T-helper 1 cell treated with Interleukin-12 subunit alpha and Interleukin-12 subunit beta and Interleukin-4 antibody, amounts not matched to agents 30 ng/mL and 1 ng/mL, for 36 hours (primary cell): ENCODE results near the gene GOLGA8B. TPM values are rescaled to one million over a fixed set of nuclear protein-coding genes. Genes with fewer than 3 reads are reported as not detected.
"Not testable (repeated sequence)": the region's sequence is repeated elsewhere in the genome, so short reads cannot be mapped to it uniquely, and the experiment has no call there.

Experiments
- intact Hi-C: fragments of 100-400 bp; cut with micrococcal nuclease; formaldehyde crosslinking; loops from one replicate; pipeline ENCODE4 v1.15.1; 2024
- total RNA-seq: library from RNA; stranded (reverse); gene quantifications from 2 replicates; pipeline ENCODE4 v1.2.3, GENCODE V29; 2022

GOLGA8B gene
- total RNA-seq, 1 donor from 2014 or later: 296 TPM

DNA sequence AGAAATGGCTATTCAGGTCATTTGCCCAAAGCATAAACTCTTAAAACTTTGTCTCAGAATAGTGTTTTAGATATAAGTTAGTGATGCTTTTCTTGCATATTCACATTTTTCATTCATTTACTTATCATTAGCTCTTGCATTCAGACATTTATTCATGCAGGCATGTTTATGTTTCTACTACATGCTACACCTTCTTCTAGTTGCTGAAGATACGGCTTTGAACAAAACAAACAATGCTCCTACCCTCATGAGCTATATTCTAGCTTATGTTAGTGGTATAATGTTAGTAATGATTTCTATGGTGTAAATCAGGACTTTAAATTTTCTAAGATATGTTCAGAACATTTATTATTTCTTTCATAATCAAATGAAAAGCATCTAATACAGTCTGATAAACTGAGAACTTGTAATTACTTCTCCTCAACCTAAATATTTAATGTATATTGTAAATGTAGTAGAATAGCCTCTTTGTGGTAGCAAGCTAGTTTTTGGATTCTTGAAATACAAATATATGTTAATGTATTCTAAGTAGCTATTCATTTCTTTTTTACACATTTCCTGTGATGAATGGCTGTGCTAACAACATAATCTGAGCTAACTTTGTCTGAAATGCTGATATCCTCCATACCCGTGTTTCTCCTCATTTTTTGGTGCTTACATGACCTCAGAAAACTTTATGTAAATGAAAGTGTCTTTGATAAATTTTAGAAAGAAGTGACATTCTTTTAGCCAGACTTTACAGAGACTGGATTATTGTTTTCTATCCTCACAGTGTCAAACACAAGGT lies 15.5 kb upstream of the GOLGA8B start:
- intact Hi-C loops: no loop called here

DNA sequence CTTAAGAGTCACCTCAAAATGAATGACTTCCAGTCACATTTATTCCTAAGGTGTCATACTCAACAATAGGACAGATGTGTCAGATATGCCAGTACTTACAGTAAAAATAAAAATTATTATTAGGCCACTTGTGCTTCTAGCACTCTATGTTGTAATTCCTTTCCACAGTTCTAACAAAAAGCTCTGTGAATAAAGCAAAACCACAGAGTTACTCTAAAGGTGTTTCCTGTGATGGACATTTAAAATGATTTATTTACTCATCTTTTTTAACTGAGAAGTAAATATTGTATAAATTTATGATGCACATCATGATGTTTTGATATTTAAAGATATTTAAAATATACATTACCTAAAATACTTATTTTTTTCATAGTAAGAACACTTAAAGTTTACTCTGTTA lies 13.9 kb upstream of the GOLGA8B start:
- intact Hi-C loops: no loop called here

DNA sequence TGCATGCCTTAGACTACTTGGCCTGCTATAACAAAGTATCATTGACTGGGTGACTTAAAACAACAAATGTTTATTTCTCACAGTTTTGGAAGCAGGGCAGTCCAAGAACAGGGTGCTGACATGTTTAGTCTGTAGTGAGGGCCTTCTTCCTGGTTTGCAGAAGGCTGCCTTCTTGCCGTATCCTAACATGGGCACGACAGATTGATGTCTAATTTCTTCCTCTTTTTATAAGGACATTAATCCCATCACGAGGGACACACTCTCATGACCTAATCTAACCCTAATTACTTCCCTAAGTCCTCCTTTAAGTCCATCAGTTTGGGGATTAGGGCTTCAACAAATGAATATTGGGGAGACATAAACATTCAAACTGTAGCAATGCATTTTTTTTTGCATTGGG lies 10.9 kb upstream of the GOLGA8B start:
- intact Hi-C loops: no loop called here

DNA sequence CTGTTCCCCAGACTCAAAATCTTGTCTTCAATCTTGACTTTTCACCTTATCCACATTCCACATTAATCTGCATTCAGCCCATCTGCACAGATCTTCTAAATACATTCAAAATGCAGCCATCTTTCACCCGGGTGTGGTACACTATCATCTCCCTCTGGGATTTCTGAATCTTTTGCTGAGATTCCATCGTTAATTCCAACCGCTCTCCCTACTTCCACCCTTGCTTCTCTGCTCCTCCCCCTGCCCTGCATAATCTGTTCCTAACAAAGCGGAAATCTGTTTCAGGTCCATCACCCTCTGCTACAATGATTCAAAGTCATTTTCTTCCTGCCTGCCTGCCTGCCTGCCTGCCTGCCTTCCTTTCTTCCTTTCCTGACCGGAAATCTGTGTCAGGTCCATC lies 7.9 kb upstream of the GOLGA8B start:
- intact Hi-C loops: no loop called here

DNA sequence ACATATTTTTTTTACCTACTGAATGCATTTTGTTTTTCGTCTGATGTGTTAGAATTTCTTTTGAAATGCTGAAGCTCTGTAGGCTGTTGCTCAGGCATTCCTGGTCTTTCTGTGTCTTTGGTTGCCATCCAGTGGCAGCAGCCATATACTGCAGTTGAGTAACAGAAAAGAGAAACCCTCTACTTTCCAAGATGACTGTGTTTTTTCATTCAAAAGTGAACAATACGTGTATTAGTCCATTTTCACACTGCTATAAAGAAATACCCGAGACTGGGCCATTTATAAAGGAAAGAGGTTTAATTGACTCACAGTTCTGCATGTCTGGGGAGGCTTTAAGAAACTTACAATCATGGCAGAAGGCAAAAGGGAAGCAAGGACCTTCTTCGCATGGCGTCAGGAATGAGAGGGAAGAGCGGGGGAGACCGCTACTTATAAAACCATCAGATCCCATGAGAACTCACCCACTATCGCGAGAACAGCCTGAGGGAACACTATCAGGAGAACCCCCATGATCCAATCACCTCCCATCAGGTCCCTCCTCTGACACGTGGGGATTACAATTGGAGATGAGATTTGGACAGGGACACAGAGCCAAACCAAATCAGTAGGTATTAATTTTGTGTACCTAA lies 4.7 kb upstream of the GOLGA8B start:
- intact Hi-C loops: loop anchor here (1.0 to 5.0 kb wide), 9 partner anchors 71 to 549 kb away; partner anchors contain the start of genes AVEN, KATNBL1 and LPCAT4

DNA sequence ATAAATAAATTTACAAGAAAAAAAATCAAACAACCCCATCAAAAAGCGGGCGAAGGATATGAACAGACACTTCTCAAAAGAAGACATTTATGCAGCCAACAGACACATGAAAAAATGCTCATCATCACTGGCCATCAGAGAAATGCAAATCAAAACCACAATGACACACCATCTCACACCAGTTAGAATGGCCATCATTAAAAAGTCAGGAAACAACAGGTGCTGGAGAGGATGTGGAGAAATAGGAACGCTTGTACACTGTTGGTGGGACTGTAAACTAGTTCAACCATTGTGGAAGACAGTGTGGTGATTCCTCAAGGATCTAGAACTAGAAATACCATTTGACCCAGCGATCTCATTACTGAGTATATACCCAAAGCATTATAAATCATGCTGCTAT lies 2.5 kb upstream of the GOLGA8B start:
- intact Hi-C loops: loop anchor here (5.0 kb wide), 1 partner anchor 79 kb away; no protein-coding TSS in a partner anchor

DNA sequence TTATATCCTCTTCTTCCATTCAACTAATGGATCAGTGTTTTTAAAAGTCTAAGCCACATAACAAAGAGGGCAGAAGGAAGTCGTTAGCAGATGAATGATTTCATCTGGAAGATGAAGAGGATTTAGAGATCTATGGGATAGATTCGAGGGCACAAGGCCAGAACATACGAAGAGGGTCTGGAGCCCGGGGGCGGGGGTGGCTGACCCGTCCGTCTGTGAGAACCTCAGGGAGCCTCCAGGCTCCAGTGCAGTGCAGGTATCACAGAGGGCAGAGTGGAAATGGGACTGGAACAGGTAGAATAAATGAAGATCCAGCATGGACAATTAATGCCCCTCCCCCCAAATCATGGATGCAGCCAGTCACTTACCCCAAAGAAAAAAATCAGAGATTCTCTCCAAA lies 1.5 kb upstream of the GOLGA8B start:
- intact Hi-C loops: loop anchor here (5.0 kb wide), 3 partner anchors 78 to 1383 kb away; partner anchors contain the start of gene ZNF770

DNA sequence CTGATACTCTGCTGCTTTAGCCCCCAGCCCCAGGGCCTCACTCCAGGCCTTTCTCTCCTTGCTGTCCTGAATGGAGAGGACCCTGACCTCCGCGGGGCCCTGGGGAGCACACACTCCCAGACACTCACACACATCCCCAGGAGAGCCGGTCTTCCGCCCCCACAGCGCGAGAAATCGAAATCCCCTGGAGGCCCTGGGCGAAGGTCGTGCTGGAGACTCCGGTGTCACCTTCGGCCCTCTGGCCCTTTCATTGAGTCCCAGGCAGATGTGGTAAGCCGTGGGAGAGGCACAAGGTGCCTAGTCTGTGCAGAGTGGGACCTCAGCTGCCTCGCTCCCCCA lies 848 bp upstream of the GOLGA8B start:
- intact Hi-C loops: loop anchor here (5.0 kb wide), 2 partner anchors 403 to 1382 kb away; partner anchors contain the start of gene ZNF770

DNA sequence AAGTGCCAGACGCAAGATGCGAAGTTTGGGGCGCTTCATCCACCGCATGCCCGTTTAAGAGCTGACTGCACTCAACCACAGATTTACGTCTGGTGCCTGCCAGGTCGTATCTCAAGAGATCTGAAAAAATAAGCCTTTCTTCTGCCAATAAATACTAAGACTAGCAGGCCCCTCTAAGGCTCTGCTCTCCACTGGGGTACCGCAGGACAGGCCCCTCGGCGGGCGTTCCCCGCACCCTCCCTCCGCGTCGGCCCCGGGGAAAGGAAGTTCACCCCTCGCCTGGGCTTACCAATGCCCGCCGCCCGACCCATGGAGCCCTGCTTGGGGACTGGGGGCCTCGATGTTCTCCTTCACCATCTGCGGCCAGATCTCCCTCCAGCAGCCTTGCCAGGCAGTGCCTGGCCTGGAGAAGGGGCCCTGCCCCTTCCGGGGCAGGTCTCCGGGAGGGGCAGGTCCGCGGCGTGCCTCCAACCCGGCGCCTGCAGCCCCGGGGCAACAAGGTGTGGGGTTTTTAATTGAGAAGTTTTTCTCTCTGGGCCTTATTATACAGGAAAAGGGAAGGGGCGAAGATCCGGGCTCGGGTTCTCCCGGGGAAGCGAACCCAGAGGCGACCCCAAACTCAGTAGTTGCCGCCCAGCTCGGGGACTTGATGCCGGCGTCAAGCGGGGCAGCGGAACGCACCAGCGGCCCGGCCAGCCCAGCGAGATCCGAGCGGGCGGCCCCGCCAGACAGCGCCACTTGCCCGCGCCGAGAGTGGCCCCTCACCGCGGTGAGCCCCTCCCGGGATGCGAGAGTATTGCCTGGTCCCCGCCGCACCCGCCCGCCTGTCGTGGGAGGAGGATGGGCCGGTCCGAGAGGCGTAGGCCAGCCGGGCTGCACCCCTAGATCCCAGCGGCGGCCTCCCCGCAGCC lies 735 bp downstream of the GOLGA8B start:
- intact Hi-C loops: loop anchor here (1.0 to 5.0 kb wide), 8 partner anchors 145 to 1380 kb away; partner anchors contain the start of genes GOLGA8A, PGBD4 and ZNF770

DNA sequence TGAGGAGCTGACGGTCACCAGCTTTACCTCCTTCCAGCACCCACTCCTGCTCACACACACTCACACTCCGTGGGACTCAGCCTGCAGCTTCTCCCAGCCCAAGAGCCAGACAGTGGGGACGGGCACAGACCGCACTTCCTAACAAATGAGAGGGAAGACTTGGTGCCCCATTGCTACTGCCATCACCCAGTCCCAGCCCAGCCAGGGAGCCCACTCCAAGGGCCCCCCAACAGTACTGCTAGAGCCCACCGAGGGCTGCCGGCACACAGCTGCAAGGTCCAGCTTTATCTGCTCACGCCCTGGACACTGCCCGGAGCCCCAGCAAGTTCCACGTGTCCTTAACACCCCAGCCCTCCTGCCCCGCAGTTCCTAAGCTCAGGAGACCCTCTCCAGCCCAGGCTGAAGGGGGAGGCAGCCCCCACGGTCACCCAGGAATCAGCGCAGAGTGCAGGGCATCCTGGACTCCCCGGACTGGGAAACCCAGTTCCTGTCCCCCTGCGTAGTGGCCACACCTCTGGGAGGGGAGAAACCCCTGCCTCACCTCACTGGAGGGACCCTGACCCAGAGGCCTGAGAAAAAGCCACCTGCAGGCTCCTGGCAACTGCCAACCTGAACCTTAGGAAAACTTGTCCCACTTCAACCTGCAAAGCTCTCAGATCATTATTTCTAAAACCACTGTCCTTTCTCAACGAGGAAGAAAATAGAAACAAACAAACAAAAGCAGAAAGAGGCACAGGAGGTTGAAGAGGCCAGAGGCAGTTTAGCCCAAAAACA lies 1.6 kb downstream of the GOLGA8B start:
- intact Hi-C loops: loop anchor here (5.0 kb wide), 2 partner anchors 405 to 1380 kb away; partner anchors contain the start of gene ZNF770

DNA sequence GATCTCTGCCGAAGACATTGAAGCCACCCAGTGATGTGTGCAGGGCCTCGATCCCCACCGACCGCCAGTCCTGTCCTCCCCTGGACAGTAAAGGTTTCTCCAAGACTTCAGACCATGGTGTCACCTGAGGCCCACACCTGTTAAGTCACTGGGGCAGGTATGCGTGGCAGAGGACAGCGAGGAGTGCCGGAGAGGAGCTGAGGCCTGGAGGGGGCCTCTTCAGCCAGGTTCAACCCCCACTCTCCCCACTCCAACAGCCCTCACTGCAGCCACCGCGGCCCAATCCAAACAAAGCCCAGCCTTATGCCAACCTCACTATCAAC lies 2.4 kb downstream of the GOLGA8B start:
- intact Hi-C loops: loop anchor here (5.0 kb wide), 2 partner anchors 406 to 1379 kb away; partner anchors contain the start of gene ZNF770

DNA sequence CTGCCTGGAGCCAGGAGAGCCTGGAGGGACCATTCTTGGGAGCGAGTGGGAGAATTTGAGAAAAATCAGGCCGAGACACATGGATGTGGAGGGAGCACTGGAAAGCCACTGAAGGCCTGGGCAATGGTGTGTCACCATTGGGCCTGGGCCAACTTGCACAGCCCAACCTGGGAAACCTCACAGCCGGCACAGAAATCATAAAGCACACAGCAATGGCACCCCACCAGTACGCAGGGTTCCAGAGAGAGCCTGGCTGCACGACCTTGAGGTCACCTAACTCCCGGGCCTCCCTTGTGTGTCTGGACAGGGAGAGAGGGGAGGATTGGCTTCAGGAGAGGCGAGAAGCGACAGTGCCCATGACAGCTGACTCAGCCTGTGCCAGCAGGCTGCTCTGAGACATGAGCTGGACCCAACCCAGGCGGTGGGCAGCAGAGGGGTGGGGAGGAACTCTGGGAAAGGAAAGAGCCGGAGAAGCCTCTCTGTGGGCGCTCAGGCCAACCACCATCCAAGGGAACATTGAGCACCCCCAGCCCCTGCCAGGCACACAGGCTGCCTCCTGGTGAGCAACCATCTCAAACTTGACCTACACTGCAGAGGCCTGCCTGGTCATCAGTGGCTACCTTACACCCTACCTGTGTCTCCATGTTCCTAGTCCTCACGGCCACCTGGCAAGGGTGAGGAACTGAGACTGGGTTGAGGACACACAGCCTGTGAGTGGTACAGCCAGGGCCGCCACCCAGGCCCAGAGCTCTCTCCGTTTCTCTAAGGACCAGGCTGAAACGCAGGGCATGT lies 3.0 kb downstream of the GOLGA8B start:
- intact Hi-C loops: loop anchor here (5.0 kb wide), 2 partner anchors 407 to 1378 kb away; partner anchors contain the start of gene ZNF770

DNA sequence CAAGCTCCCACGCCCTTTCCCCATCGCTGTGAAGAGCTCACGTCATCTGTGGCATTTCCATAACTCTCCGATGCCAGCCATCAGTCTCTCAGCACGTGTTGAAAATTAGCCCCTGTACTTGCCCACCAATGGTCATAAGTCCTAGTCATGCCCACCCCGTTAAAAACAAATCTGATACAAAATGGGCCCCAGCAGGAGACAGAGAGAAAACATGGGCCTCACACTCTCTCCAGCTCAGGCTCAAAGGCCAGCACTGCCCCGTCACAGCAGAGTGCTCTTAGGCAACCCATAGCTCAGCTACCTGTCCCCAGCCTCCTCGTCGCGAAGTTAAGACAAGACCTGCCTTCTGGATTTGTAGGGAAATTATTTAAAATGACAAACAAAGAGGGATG lies 5.2 kb downstream of the GOLGA8B start:
- intact Hi-C loops: no loop called here

DNA sequence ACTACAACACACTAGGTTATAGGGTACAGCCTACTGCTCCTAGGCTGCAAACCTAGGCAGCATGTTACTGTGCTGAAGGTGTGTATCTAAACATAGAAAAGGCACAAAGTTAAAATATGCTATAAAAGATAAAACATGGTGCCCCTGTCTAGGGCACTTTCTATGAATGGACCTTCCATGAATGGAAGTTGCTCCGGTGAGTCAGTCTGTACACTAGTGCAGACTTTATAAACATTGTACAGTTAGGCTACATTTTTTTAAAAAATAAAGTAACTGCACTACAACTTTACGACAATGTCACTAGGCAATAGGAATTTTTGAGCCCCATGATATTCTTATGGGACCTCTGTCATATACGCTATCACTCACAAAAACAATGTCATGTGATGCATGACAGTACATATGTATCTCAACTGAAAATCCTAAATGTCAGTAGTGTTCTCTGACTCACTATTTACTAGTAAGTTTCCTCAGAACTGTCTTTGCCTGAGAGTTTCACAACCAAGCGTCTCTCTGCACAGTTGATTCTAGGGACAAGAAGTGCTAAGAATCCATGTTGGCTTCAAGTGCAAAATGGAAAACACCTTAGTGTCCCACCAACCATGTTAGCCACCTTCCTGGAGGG lies 5.7 kb downstream of the GOLGA8B start:
- intact Hi-C loops: not testable (repeated sequence)

DNA sequence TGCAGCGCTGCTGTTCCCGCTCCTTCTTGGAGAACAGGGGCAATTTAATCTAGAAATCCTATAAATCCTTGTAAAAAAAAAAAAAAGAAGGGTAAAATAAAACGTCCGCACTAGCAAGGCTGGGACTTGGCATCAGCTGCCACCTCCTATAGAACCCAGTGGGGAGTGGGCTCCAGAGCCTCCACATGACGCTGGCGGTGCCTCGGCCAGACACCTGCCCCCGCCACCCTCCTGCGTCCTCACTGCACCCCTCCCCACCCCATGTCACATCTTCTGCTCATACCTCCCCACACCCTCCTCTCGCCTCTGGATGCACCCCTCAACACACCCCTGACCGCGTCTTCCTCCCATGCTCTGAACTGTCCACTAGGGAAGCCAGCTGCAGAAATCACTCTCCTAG lies 8.4 kb downstream of the GOLGA8B start:
- intact Hi-C loops: not testable (repeated sequence)

DNA sequence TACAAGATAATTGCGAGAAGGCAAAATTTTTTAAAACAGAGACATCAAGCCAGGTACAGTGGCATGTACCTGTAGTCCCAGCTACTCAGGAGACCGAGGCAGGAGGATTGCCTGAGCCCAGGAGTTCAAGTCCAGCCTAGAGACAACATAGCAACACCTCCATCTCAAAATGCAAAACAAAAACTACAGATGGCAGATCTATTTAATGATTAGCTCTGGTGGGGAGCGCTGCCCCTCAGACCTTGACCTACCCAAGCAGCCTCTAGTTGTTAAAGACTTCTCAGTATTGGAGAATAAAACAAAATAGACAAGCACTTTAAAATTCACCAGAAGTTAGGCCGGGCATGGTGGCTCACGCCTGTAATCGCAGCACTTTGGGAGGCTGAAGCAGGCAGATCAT lies 10.5 kb downstream of the GOLGA8B start:
- intact Hi-C loops: not testable (repeated sequence)

DNA sequence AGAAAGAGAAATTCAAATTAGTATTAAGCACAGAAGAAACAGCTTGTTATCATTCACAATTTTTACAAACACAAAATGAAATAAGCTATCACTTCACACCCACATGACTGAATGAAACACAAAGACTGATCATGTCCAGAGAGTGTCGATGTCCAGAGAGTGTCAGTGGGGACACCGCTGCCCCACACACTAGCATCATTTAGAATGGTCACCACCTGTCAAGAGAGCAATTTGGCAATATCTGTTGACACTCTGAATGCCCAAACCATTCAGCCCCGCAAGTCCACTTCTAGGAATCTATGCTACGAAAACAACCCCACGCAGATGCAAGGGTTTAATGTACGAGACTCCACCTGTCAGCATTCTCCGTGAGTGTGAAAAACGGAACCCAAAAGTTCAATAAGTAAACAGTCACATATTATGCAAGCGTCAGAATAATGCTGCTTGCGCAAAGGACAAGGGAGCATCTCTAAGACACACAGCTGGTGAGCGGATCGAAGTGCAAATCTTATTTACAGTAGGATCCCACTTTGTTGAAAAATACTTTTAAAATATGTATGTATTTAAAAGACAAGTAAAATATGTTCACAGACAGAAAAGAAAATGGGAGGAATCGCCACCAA lies 11.3 kb downstream of the GOLGA8B start:
- intact Hi-C loops: not testable (repeated sequence)

DNA sequence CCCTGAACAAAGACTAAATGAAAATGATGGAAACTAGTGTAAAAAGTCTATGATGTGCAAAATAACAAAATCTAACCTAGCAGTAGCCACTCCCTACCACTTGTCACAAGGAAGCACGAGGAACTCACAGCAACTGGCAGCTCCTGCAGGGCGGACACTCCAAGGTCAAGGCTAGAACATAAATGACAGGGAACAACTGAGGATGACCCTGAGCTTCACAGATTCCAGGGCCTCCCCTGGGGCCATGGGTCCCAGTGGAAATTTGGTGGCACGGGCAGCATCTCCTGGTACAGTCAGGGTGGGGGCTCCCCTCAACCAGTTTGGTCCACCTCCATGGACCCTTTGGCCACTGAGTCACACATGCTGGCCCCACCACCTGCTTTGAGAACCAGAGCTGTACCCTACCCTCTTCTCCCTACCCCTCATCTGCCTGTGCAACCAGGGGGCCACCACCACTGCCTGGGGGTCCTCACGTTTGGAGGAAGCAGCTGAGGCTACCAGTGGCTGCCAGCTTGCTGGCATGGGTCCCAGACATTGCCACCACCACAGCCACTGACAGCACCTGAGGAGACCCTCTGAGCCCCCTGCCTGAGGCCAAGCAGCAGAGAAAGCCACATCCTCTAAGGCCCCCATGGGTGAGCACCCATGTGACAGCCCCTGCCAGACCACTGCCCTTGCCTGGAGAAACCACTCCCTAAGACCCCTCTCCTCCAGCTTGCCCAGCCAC lies 13.6 kb downstream of the GOLGA8B start:
- intact Hi-C loops: not testable (repeated sequence)
